PC-3 (cell line): ENCODE results near the gene APOL6.

Experiments used
- EZH2 ChIP-seq: fragments of 300-600 bp; sonication (generic); IDR thresholded peaks from one replicate; pipeline ENCODE4 v1.6.1; 2017; ENCODE audit warnings: antibody characterized with exemption, mild to moderate bottlenecking, low read length; ENCODE audit not compliant: unreplicated experiment
- EZH2phosphoT487 ChIP-seq: fragments of 300-600 bp; sonication (generic); IDR thresholded peaks from 2 replicates; pipeline ENCODE4 v1.6.1; 2018; ENCODE audit warnings: mild to moderate bottlenecking, antibody characterized with exemption, low read length, borderline replicate concordance
- TF ChIP-seq, protein P1 (sequence below): fragments of 300-600 bp; sonication (generic); conservative IDR thresholded peaks from 2 replicates; pipeline ENCODE4 v1.5.1; 2017; ENCODE audit warnings: antibody characterized with exemption, low read depth, mild to moderate bottlenecking, low read length

GRCh38 chr22:35630891-35631290 lies 17.4 kb upstream of the APOL6 start:
- TF ChIP-seq, protein P1, sequence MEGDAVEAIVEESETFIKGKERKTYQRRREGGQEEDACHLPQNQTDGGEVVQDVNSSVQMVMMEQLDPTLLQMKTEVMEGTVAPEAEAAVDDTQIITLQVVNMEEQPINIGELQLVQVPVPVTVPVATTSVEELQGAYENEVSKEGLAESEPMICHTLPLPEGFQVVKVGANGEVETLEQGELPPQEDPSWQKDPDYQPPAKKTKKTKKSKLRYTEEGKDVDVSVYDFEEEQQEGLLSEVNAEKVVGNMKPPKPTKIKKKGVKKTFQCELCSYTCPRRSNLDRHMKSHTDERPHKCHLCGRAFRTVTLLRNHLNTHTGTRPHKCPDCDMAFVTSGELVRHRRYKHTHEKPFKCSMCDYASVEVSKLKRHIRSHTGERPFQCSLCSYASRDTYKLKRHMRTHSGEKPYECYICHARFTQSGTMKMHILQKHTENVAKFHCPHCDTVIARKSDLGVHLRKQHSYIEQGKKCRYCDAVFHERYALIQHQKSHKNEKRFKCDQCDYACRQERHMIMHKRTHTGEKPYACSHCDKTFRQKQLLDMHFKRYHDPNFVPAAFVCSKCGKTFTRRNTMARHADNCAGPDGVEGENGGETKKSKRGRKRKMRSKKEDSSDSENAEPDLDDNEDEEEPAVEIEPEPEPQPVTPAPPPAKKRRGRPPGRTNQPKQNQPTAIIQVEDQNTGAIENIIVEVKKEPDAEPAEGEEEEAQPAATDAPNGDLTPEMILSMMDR: no peak
- TF ChIP-seq EZH2 (no peak), EZH2phosphoT487 (no peak)
